ENCODE measurements around the gene RTKN.

RTKN gene

GRCh38 chr2:74375838-74376237 is 65.9 kb downstream of the RTKN start:
- DNase-seq (ENCODE audit: low read depth), result no peak

All from stimulated activated CD8-positive, alpha-beta memory T cell treated with anti-CD3 and anti-CD28 coated beads, Interleukin-12 subunit alpha, Interleukin-12 subunit beta, amount 100 ng/mL, for 4 hours (primary cell).